GM18526 (cell line): Measurements from ENCODE around the gene ARHGEF19.

ENCODE experiments used
- POLR2A ChIP-seq: IDR thresholded peaks from 3 replicates; pipeline ENCODE4 v1.6.1; 2011; ENCODE audit not compliant: insufficient read length; ENCODE audit errors: extremely low read depth

ARHGEF19 gene

DNA sequence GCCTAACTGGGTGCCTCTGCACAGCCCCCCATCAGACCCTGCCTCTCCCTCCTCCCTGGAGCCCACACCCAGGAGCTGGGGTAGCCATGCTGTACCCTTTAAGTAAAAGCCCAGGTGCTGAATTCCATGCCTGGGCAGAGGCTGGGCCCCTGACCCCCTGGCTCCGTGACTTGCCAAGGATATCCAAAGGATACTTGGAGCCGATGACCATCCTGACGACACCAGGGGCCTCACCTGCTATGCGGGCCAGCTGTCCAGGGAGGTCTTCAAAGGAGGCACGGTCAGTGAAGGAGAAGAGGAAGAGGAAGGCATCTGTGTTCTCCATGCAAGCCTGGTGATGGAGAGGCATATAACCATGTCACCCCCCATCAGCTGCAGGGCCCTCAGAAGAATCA, 19.9 kb upstream of the ARHGEF19 start:
- no peak for TF ChIP-seq POLR2A

GRCh38 chr1:16231331-16232315, 19.2 kb upstream of the ARHGEF19 start:
- no peak for TF ChIP-seq POLR2A

DNA sequence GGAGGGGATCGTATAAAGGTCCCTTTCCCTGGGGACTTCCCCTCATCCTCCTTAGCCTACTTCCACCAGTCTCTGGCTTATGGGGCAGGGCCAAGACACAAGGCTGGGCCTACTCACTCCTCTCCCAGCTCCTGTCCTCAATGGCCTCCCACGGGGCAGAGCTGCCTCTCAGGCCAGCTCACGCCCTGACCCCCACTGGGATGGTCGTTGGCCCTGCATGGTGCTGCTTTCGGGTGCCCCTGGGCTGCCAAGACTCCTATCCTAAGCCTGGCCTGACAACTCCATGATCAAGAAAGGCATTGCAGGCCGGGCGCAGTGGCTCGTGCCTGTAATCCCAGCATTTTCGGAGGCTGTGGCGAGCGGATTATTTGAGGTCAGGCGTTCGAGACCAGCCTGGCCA, 18.3 kb upstream of the ARHGEF19 start:
- TF ChIP-seq POLR2A = no peak

GRCh38 chr1:16229976-16230740, 17.7 kb upstream of the ARHGEF19 start:
- no peak for TF ChIP-seq POLR2A

- no peak for TF ChIP-seq POLR2A
Observed at GRCh38 chr1:16226490-16227179, 14.2 kb upstream of the ARHGEF19 start.

DNA sequence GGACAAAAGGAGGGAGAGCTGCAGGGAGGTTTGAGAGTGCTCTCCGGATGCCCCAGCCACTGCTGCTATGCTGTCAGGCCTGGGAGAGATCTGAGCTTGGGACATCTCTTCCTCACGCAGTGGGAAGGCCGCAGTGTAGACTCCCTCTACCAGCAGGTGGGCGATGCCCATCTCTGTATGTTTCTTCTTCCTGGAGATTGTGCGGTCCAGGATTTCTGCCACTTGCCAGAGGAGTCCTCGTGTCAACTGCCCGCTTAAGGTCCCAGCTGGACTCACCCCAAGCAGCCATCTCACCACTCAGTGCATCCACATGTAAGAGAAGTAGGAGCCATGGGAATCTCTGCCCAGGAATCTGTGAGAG, 13.7 kb upstream of the ARHGEF19 start:
- TF ChIP-seq POLR2A = no peak

- no peak for TF ChIP-seq POLR2A
Observed at GRCh38 chr1:16224472-16224871, 12.0 kb upstream of the ARHGEF19 start.

DNA sequence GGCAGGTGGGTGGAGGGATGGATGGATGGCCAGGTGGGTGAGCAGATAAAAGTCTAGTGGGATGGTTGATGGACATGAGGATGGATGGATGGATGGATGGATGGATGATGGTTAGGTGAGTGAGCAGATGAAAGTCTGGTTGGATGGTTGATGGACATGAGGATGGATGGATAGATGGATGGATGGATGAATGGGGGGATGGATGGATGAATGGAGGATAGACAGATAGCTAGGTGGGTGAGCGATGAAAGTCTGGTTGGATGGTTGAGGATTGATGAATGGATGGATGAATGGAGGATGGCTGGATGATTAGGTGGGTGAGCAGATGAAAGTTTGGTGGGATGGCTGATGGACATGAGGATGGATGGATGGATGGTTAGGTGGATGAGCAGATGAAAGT, 9.0 kb upstream of the ARHGEF19 start:
- TF ChIP-seq POLR2A = no peak

GRCh38 chr1:16219968-16220500, 7.6 kb upstream of the ARHGEF19 start:
- TF ChIP-seq POLR2A = no peak

DNA sequence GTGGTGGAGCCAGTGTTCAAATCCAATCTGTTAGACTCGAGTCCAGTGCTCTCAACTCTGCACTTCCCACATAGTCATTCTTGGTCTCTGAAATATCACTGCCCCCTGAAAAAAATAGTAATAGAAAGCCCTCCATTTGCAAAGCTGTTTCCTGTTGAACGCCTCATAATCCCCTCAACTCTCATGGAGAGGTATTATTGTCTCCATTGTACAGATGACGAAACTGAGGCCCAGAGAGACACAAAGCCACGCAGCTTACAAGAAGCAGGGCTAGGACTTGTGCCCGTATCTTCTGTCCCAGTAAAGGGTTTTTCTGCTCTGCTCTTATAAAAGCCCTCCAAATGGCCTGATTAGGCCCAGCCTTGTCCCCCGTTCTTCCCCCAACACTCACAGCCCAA, 6.2 kb upstream of the ARHGEF19 start:
- TF ChIP-seq POLR2A = no peak

- TF ChIP-seq POLR2A = no peak
Observed at GRCh38 chr1:16218014-16218673, 5.7 kb upstream of the ARHGEF19 start.

GRCh38 chr1:16217061-16217785, 4.8 kb upstream of the ARHGEF19 start:
- TF ChIP-seq POLR2A = peak; percentile 50

DNA sequence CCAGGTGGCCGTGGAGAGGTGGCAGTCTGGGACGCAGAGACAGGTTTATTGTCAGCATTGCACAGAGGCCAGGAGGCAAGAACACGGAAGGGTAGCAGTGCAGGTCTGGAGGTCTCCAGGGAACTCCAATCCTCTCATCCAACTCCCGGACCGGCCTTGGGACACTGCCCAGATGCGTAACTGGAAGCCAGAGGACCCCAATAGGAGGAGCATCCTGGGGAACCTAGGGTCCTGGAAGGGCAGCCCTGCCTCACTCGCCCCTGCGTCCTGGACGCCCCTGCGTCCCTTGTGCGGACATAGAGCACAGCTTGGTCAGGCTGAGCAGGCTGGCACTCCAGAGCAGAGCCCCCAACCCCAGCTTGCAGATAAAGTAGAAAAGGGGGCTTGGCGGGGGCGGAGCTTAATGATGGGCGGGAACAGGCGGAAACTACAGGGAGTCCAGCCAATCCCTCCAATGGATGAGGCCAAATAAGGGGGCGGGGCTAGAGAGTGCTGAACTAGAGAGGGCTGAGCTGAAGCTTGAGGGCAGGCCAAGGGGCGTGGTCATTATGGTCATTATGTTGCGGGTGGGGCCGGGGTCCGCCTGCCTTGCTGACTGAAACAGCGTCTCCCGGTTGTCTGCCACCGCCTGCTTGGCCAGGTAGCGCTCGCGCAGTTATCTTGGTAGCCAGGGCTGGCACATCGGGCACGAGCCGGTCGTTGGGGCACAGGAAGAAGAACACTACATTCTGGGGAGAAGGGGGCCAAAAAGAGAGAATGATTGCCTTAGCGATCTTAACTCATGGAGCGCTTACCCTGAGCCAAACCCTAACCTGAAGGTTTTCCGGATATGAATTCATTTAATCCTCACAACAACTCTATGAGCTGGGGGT, 3.7 kb upstream of the ARHGEF19 start:
- no peak for TF ChIP-seq POLR2A
